Type B pancreatic cell (in vitro differentiated cells): ENCODE results near the gene FUT8. TPM values are rescaled to one million over a fixed set of nuclear protein-coding genes. Genes with fewer than 3 reads are reported as not detected.

Source experiments
- DNase-seq: peaks from one replicate; pipeline ENCODE4 v3.0.0; 2021; ENCODE audit warnings: mixed read lengths; ENCODE audit not compliant: unreplicated experiment; ENCODE audit errors: extremely low spot score
- H3K27ac Mint-ChIP-seq: 2 replicates; pipeline ENCODE4 v1.8.0; 2021; ENCODE audit warnings: mild to moderate bottlenecking, mixed read lengths
- H3K27me3 Mint-ChIP-seq: 2 replicates; pipeline ENCODE4 v1.8.0; 2021; ENCODE audit warnings: mixed read lengths
- H3K36me3 Mint-ChIP-seq: 2 replicates; pipeline ENCODE4 v1.8.0; 2021; ENCODE audit warnings: mixed read lengths
- H3K4me1 Mint-ChIP-seq: one replicate; pipeline ENCODE4 v1.8.0; 2021; ENCODE audit warnings: mixed read lengths; ENCODE audit not compliant: unreplicated experiment
- H3K4me3 Mint-ChIP-seq: 2 replicates; pipeline ENCODE4 v1.8.0; 2021; ENCODE audit warnings: mild to moderate bottlenecking, mixed read lengths
- H3K9me3 Mint-ChIP-seq: 2 replicates; pipeline ENCODE4 v1.8.0; 2021; ENCODE audit warnings: mixed read lengths
- total RNA-seq: library from RNA; stranded (reverse); gene quantifications from 2 replicates; pipeline ENCODE4 v1.2.1, GENCODE V29; 2021; ENCODE audit warnings: low replicate concordance
- TF ChIP-seq, protein P1 (sequence below): fragments of 200-600 bp; sonication (generic); conservative IDR thresholded peaks from 2 replicates; pipeline ENCODE4 v1.5.0; 2021; ENCODE audit warnings: antibody characterized with exemption, mild to moderate bottlenecking

The FUT8 gene
- total RNA-seq, 1 donor from 2014 or later: 67.4 TPM

DNA sequence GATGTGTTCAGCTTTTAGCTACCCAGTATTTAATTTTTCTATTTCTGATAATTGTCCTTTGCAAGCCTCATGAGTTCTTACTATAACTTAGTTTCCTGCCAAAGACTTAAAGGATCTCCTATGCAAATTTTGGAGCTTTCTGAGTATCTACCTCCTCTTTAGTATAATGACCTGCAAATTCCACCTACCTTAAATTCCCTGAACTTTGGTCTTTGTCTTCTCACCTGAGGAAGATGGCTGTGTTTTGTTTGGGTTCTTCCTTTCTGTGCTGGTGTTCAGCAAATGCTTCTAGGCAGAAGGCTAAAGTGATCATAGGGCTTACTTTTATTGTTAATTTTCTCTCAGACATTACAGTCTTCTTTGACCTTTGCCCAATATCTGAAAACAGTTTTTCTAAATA is 142.8 kb downstream of the FUT8 start:
- Mint-ChIP-seq H3K4me3 (no peak overlapping the region), H3K27ac (no peak overlapping the region), H3K36me3 (no peaks in the 10 kb centered on the region), H3K4me1 (no peaks in the 10 kb centered on the region), H3K27me3 (no peaks in the 10 kb centered on the region), H3K9me3 (no peaks in the 10 kb centered on the region)
- no peak for DNase-seq
- TF ChIP-seq, protein P1, sequence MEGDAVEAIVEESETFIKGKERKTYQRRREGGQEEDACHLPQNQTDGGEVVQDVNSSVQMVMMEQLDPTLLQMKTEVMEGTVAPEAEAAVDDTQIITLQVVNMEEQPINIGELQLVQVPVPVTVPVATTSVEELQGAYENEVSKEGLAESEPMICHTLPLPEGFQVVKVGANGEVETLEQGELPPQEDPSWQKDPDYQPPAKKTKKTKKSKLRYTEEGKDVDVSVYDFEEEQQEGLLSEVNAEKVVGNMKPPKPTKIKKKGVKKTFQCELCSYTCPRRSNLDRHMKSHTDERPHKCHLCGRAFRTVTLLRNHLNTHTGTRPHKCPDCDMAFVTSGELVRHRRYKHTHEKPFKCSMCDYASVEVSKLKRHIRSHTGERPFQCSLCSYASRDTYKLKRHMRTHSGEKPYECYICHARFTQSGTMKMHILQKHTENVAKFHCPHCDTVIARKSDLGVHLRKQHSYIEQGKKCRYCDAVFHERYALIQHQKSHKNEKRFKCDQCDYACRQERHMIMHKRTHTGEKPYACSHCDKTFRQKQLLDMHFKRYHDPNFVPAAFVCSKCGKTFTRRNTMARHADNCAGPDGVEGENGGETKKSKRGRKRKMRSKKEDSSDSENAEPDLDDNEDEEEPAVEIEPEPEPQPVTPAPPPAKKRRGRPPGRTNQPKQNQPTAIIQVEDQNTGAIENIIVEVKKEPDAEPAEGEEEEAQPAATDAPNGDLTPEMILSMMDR: no peak

DNA sequence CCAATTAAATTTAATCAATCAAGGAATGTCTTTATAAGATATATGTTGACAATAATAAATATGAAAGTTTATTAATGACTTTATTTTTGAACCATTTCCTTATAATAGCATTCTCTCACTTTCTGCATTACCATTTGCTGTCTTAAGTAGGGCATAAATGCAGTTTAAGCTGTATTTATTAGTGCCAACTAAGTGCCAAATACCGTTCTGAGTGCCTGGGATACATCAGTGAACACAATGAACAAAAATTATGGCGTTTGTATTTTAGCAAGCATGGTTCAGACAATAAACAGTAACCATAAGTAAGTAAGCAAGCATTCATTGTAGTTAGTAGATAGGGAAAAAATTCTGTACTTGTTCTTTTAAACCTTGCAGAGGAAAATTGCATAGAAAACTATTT is 145.8 kb downstream of the FUT8 start:
- Mint-ChIP-seq H3K4me1 (peaks cover 3% of the 10 kb centered on the region), H3K27ac (no peak overlapping the region), H3K9me3 (no peaks in the 10 kb centered on the region), H3K4me3 (no peak overlapping the region), H3K36me3 (no peaks in the 10 kb centered on the region), H3K27me3 (no peaks in the 10 kb centered on the region)
- TF ChIP-seq, protein P1: no peak
- DNase-seq: no peak

DNA sequence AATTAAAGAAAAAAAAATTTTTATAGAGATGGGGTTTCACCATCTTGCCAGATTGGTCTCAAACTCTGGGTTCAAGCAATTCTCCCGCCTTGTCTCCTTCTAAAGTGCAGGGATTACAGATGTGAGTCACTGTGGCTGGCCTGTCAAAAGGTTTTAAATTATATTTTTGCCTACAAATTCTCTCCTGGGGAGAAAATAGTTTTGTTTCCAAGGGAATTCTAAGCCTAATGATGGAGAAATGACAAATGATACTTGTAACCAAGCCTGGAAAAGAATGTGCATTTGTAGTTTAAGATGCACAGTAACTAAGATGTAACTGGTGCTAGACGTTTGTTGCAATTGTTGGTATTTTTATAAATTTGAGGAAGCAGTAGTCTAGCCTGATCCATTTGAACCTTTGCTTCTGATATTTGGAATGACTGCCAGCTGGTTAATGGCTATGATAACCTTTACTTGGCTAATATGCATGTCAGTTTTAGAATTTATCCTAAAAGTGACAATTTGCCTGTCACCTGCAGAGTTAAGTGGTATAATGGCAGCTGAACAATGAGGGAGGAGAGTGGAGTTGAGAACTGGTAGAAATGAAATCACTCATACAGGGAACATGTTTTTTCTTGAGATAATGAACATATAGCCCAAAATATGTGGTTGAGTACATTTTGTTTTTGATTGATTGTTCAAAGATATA is 148.0 kb downstream of the FUT8 start:
- DNase-seq: no peak
- Mint-ChIP-seq H3K4me1 (peaks cover 3% of the 10 kb centered on the region), H3K27me3 (no peaks in the 10 kb centered on the region), H3K27ac (no peak overlapping the region), H3K9me3 (no peaks in the 10 kb centered on the region), H3K4me3 (no peak overlapping the region), H3K36me3 (peaks cover 5% of the 10 kb centered on the region)
- TF ChIP-seq, protein P1: no peak

DNA sequence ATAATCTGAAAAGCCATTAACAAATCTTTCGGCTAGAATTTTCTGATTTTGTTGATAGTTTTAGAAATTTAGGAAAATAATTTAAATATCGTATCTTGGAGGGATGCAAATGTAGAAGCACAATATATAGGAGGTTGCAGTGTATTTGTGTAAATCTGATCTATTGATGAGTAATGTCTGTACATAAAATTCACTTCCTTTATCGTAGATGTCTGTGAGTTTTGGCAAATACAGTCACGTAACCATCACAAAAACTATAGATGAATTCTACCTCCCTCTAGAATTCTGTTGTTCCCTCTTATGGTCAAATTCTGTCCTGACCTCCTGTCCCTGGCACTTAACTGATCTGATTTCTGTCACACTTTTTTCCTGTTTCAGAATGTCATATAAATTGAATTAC is 151.8 kb downstream of the FUT8 start:
- H3K4me3 Mint-ChIP-seq: no peak overlapping the region
- DNase-seq: no peak
- H3K4me1 Mint-ChIP-seq: peaks cover 3% of the 10 kb centered on the region
- H3K36me3 Mint-ChIP-seq: peaks cover 5% of the 10 kb centered on the region
- no peak overlapping the region for H3K27ac Mint-ChIP-seq
- TF ChIP-seq, protein P1: no peak
- H3K9me3 Mint-ChIP-seq: no peaks in the 10 kb centered on the region
- H3K27me3 Mint-ChIP-seq: no peaks in the 10 kb centered on the region

DNA sequence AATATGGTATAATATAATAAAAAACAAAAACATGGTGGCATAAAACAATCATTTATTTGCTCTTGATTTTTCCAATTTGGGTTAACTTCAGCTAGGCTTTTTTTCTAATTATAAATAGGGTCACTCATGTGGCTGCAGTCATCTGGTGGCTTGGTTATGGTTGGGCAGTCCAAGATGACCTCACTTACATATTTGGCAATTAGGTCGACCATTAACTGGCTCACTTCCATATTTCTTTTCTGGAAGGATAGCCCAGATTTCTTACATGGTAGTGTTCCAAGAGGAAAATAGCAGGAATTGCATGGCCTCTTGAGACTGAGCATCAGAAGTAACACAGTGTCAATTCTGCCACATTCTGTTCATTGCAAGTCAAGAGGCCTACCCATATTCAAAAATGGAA is 153.4 kb downstream of the FUT8 start:
- H3K27me3 Mint-ChIP-seq: no peaks in the 10 kb centered on the region
- H3K27ac Mint-ChIP-seq: no peak overlapping the region
- H3K36me3 Mint-ChIP-seq: peaks cover 5% of the 10 kb centered on the region
- H3K4me3 Mint-ChIP-seq: no peak overlapping the region
- no peaks in the 10 kb centered on the region for H3K4me1 Mint-ChIP-seq
- TF ChIP-seq, protein P1: no peak
- no peaks in the 10 kb centered on the region for H3K9me3 Mint-ChIP-seq
- no peak for DNase-seq
